T-helper 1 cell (primary cell): Measurements from ENCODE around the gene DDOST.

Experiments
- DNase-seq, 5 donors: peaks; one replicate each; pipeline ENCODE4 v3.0.0-alpha.2; 2012 to 2020
- total RNA-seq, 4 donors: gene quantifications; one replicate each; lab custom pipeline; 2026; lab: John Stamatoyannopoulos, UW

The DDOST gene
- total RNA-seq, result 71.7 to 97.9 (median 91.1) reads per million in 4 donors

GRCh38 chr1:20661207-20662109 is at the start of gene DDOST:
TSS of gene DDOST (minus strand) at chr1:20661369. CDS start at chr1:20661350, 19 bp downstream.
- peak; percentile 87 to 99 (median 91) for DNase-seq

GRCh38 chr1:20710469-20711284 is 49.5 kb upstream of the DDOST start:
- no peak for DNase-seq

GRCh38 chr1:20709868-20710267 is 48.7 kb upstream of the DDOST start:
- DNase-seq, result no peak

- DNase-seq, result no peak
Observed at GRCh38 chr1:20708891-20709290, 47.7 kb upstream of the DDOST start.

- DNase-seq, result no peak
Observed at GRCh38 chr1:20708057-20708456, 46.9 kb upstream of the DDOST start.

GRCh38 chr1:20706841-20707240 is 45.7 kb upstream of the DDOST start:
- DNase-seq, result no peak

- no peak for DNase-seq
Observed at GRCh38 chr1:20705203-20705755, 44.1 kb upstream of the DDOST start.

GRCh38 chr1:20704390-20705202 is 43.4 kb upstream of the DDOST start:
- no peak for DNase-seq

GRCh38 chr1:20703124-20703756 is 42.1 kb upstream of the DDOST start:
- DNase-seq, result no peak

GRCh38 chr1:20702416-20702815 is 41.2 kb upstream of the DDOST start:
- DNase-seq, result no peak

GRCh38 chr1:20701847-20702246 is 40.7 kb upstream of the DDOST start:
- no peak for DNase-seq

GRCh38 chr1:20701446-20701845 is 40.3 kb upstream of the DDOST start:
- DNase-seq, result no peak

- no peak for DNase-seq
Observed at GRCh38 chr1:20700636-20701215, 39.6 kb upstream of the DDOST start.

- DNase-seq, result no peak
Observed at GRCh38 chr1:20699558-20699957, 38.4 kb upstream of the DDOST start.

GRCh38 chr1:20698195-20698910 is 37.2 kb upstream of the DDOST start:
- DNase-seq, result no peak

GRCh38 chr1:20697563-20697962 is 36.4 kb upstream of the DDOST start:
- DNase-seq, result no peak

GRCh38 chr1:20696397-20697333 is 35.5 kb upstream of the DDOST start:
- peak; percentile 33 to 66 (median 63) for DNase-seq

GRCh38 chr1:20695515-20695914 is 34.3 kb upstream of the DDOST start:
- DNase-seq, result no peak

- no peak for DNase-seq
Observed at GRCh38 chr1:20693623-20694022, 32.5 kb upstream of the DDOST start.

- no peak for DNase-seq
Observed at GRCh38 chr1:20691872-20692271, 30.7 kb upstream of the DDOST start.
